ENCODE data around the gene ZNF765.
A peak's percentile ranks its signal among the peaks of the same experiment; 100 is the strongest.
"Not testable (repeated sequence)": the region's sequence is repeated elsewhere in the genome, so short reads cannot be mapped to it uniquely, and the experiment has no call there.

Gene ZNF765

GRCh38 chr19:53394974-53395839, at the start of gene ZNF765:
ZNF765 (plus strand) TSS chr19:53395149; CDS start chr19:53398016, 2,867 bp downstream.
- peak; percentile 90 for DNase-seq

- no peak for DNase-seq
Observed at GRCh38 chr19:53355739-53356138, 39.2 kb upstream of the ZNF765 start.

- DNase-seq = no peak
Observed at GRCh38 chr19:53357821-53358581, 36.9 kb upstream of the ZNF765 start.

DNA sequence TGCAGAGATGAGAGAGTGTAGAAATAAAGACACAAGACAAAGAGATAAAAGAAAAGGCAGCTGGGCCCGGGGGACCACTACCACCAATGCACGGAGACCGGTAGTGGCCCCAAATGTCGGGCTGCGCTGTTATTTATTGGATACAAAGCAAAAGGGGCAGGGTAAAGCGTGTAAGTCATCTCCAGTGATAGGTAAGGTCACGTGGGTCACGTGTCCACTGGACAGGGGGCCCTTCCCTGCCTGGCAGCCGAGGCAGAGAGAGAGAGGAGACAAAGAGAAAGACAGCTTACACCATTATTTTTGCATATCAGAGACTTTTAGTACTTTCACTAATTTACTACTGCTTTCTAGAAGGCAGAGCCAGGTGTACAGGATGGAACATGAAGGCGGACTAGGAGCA, 34.9 kb upstream of the ZNF765 start:
- DNase-seq = not testable (repeated sequence)

- DNase-seq = peak; percentile 85
Observed at GRCh38 chr19:53365134-53365898, 29.6 kb upstream of the ZNF765 start, which contains the start of gene ZNF525. ZNF525 (plus strand) TSS chr19:53365705; CDS start chr19:53372282, 6,577 bp downstream.

DNA sequence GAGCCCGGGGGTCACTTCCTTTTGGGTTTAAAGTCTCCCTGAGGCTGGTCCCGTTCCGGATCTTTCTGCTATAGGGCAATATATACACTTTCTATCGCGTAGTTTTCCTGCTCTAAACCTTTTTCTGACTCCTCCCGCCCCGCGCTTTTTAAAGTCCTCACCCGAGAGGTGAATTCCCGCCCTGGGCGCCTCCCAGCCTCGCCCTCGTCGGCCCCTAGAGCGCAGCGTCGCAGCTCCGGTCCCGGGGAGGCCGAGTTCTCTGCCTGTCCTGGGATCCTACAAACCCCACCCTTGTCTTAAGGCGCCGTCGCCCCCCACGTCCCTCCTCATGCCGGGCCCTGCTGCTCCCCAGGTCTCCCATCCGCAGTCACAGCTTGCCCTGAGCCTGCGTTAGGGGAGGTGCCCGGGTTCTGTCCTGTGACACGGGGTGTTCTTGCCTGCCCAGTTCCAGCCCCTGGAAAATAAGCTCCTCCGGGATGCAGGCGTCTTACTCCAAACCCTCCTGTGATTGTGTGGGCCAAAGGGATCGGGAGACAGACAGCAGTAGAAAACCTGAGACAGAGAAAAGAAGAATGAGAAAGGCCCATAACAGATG, 29.0 kb upstream of the ZNF765 start:
- peak; percentile 31 for DNase-seq

DNA sequence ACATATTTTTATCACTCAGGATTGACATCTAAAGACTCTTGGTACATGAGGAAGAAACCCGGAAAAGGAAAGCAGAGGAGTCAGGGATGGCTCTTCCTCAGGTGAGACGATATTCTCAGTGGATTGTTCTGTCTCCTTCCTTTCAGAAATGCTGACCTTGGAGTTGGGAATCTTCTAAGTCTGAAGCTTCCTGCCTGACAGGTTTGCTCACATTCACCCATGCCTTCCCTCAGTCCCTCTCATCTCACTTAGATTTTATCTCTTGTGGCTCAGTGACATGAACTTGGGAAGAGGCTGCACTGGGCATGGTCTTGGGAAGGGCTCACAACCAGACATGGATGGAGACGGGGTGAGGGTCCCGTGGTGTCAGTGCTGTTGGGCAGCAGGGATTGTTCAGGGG, 22.8 kb upstream of the ZNF765 start:
- DNase-seq = no peak

DNA sequence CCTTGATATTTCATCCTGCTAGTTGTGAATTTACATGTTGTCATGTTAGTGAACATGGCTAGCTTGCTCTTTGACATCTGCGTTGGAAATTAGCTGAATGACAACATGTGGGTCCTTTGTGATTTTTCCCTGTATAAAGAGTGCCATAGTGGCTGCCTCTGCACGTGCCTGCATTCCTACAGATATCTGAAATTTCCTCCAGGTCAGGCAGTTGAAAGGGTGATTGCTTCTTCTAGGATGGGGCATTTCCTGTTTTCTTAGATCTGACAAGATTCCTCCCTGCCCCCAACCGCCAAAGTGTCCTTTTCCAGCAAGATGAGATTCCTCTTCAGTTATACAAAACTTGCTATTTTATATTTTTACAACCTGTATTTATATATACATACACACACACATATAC, 20.7 kb upstream of the ZNF765 start:
- no peak for DNase-seq

DNA sequence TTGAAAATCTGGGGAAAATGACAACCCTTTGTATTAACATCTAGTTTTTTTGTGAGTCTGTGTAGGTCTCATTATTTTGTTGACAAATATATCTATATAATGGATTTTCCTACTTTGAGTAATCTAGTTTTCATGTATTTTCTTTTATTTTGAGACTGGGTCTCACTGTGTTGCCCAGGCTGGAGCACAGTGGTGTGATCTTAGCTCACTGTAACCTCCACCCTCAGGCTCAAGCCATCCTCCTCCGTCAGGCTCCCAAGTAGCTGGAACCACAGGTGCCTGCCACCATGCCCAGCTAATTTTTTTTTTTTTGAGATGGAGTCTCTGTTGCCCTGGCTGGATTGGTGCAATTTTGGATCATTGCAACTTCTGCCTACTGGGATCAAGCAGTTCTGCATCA, 20.2 kb upstream of the ZNF765 start:
- DNase-seq = no peak

DNA sequence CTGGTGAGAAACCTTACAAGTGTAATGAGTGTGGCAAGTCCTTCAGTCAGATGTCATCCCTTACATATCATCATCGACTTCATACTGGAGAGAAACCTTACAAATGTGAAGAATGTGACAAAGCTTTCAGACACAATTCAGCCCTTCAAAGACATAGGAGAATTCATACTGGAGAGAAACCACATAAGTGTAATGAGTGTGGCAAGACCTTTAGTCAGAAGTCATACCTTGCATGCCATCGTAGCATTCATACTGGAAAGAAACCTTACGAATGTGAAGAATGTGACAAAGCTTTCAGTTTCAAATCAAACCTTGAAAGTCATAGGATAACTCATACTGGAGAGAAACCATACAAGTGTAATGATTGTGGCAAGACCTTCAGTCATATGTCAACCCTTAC, 13.6 kb upstream of the ZNF765 start:
- no peak for DNase-seq

DNA sequence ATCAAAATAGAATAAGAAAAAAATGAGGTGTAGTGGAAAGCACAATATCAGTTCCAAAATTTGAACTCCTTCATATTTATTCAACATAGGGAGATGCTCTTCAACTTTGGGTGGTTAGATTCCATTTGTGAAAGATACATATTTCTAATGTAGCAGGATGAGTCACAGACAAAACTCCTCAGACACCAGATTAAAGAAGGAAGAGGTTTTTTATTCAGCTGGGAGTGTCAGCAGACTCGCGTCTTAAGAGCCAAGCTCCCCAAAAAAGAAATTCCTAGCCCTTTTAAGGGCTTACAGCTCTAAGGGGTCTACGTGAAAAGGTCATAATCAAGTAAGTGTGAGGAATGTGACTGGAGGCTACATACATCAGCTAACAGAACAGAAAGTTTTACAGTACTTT, 6.8 kb upstream of the ZNF765 start:
- DNase-seq = no peak

GRCh38 chr19:53388904-53389303, 6.0 kb upstream of the ZNF765 start:
- DNase-seq = no peak

- DNase-seq = no peak
Observed at GRCh38 chr19:53389571-53389970, 5.4 kb upstream of the ZNF765 start.

DNA sequence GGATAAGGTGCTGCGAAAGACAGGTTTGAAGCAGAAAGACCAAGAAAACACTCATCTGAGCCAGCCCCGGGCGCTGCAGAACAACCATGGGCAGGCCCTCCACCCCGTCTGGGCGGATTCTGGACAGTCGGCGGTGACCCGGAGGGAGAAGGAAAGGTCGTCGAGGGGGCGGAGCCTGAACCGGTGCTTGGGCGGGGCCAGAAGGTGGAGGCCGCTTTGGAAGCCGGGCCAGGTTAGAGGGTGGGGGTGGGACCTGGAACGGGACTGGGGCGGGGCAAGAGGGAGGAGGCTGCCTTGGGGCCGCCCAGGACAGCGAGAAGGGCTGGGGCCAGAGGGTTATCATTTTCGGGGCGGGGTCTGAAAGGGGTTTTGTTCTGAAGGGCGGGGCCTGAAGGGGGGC, 5.0 kb upstream of the ZNF765 start:
- DNase-seq = no peak

DNA sequence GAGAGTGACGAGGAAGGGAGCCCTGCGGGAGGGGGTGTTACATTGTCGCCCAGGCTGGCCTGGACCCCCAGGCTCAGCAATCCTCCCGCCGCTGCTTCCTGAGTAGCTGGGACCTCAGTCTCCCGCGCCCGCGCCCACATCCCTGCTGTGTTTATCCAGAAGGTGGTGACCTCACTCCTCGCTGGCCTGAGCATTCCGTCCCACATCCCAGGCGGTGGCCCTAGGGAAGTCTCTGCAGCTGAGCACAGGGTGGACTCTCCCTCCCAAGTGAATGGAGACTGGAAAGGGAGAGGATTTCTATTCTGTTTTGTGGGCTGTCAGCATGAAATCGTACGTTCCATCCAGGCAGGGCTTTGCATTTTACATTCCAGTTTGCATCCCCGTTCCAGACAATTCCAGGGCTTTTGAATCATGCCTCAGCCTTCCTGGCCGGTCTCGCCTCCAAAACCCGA, 401 bp upstream of the ZNF765 start:
- DNase-seq = no peak

- DNase-seq = peak; percentile 6
Observed at GRCh38 chr19:53395840-53396524, 1.0 kb downstream of the ZNF765 start.

DNA sequence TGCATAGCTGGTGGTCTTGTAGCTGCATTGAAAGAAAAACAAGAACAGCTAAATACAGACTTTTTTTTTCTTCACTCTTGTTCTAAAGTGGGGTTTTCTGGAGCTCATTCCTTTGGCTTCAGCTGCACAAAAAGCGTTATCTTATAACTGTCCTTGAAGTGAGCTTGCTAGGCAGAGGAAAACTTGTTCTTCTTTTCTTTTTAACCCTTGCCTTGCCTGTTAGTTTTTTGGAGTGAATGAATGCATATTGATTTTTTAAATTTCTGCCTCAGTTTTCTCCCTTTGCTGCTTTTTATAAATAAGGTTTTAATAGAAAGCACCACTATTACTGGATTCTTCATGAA, 1.5 kb downstream of the ZNF765 start:
- peak; percentile 31 for DNase-seq

- DNase-seq = not testable (repeated sequence)
Observed at GRCh38 chr19:53397918-53398317, 3.0 kb downstream of the ZNF765 start.

DNA sequence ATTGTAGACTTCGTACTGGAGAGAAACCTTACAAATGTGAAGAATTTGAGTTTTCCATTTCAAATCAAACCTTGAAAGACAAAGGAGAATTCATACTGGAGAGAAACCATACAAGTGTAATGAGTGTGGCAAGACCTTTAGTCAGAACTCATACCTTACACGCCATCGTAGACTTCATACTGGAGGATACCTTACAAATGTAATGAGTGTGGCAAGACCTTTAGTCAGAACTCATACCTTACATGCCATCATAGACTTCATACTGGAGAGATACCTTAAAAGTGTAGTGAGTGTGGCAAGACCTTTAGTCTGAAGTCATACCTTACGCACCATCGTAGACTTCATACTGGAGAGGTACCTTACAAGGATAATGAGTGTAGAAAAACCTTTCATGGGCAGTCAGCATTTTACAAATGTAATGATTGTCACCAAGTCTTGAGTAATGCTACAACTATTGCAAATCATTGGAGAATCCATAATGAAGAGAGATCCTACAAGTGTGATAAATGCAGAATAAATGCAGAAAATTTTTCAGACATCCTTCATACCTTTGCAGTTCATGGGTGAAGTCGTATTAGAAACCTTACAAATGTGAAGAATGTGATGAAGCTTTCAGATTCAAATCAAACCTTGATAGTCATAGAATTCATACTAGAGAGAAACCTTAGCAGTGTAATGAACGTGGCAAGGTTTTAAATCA, 14.7 kb downstream of the ZNF765 start:
- DNase-seq = no peak

DNA sequence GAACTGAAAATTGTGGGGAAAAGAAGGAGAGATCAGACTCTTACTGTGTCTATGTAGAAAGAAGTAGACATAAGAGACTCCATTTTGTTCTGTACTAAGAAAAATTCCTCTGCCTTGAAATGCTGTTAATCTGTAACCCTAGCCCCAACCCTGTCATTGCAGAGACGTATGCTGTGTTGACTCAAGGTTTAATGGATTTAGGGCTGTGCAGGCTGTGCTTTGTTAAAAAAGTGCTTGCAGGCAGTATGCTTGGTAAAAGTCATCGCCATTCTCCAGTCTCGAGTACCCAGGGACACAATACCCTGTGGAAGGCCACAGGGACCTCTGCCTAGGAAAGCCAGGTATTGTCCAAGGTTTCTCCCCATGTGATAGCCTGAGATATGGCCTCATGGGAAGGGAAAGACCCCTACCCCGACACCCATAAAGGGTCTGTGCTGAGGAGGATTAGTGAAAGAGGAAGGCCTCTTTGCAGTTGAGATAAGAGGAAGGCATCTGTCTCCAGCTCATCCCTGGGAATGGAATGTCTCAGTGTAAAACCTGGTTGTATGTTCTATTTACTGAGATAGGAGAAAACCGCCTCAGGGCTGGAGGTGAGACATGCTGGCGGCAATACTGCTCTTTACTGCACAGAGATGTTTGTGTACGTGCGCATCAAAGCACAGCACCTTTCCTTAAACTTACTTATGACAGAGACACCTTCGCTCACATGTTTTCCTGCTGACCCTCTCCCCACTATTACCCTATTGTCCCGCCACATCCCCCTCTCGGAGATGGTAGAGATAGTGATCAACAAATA, 25.8 kb downstream of the ZNF765 start:
- DNase-seq = not testable (repeated sequence)

- no peak for DNase-seq
Observed at GRCh38 chr19:53422551-53422950, 27.6 kb downstream of the ZNF765 start.
